Activated CD8-positive, alpha-beta memory T cell treated with anti-CD3 and anti-CD28 coated beads for 24 hours (primary cell): Measurements from ENCODE around the gene GHRHR.

ENCODE experiments used
- DNase-seq: peaks from one replicate; pipeline ENCODE4 v3.0.0-alpha.2; 2020

Gene GHRHR

DNA sequence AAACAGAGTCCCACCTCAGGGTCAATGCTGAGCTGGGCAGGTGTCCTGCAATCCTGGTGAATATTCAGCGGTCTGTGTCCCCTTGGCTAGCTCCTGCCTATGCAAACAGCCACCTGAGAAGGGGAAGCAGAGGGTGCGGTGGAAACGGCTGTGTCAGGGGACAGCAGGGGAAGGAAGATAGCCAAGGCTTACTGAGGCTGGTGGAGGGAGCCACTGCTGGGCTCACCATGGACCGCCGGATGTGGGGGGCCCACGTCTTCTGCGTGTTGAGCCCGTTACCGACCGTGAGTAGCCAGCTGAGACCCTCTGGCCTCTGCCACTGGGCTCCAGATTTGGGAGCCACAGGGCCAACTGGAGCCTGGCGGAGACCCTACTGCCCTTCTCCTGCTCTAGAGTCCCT lies at the start of gene GHRHR:
TSS of gene GHRHR (plus strand) at position 112 of the 400 bp plus-strand sequence. CDS start at position 228, 116 bp downstream.
- no peak for DNase-seq

GRCh38 chr7:30914596-30914995 lies 49.2 kb upstream of the GHRHR start:
- no peak for DNase-seq

GRCh38 chr7:30915005-30915601 lies 48.6 kb upstream of the GHRHR start:
- DNase-seq, result no peak

- DNase-seq, result no peak
Measured at GRCh38 chr7:30915751-30916150, 48.0 kb upstream of the GHRHR start.

GRCh38 chr7:30916255-30916654 lies 47.5 kb upstream of the GHRHR start:
- no peak for DNase-seq

GRCh38 chr7:30916767-30917166 lies 47.0 kb upstream of the GHRHR start:
- no peak for DNase-seq

DNA sequence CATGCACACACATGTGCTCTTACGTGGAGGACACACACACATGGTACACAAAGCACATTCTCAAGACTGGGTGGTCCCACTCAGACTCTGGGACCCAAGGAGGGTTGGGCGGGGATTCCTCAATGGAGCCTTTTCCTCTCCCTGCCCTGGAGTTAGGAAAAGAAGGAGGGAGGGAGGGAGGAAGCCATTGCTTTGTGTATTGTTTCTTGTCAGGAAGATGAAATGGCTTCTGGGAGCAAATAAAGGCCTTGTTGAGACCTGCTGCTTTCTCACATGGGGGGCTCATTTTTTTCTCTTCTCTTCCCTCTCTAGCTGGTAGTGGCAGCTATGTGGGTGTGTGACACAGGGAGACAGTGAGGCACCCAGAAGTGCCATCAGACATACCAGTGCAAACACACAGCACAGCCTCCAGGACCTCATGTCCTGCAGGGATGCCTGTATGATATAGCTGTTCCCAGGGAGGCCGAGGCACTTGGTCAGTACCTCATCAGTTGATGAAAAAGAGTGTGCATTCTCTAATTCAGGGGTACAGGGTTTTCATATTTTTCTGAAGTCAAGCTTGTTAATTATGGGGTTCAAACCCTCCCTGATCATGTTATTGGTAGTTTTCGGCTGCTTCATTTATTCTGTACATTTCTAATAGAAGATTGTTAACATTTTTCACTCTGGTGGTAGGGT lies 46.4 kb upstream of the GHRHR start:
- no peak for DNase-seq

GRCh38 chr7:30918676-30919075 lies 45.1 kb upstream of the GHRHR start:
- DNase-seq, result no peak

DNA sequence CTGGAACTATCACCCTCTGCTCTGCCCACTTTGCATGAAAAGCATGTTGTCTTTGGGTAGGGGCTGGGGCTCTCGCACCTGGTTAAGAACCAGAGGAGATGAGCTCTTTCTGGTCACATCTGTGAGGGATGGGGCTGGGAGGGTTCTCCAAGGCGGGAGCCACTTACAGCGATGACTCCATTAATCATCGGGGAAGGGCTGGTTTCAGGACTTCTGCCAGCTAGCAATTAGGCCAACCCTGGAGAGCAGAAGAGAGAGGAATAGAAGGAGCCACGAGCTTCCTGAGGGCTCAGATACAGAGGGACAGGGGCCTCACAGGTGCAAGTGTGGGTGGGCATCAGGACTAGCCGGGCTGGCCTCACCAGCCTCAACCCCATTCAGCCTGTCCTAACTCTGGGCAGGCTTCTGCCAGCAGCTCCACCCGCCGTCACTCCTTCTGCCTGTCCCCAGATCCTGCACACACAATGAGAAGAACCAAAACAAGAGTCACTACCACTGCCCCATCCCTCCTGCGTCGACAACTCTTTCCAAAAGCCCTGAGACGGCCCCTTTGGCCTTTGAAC lies 43.7 kb upstream of the GHRHR start:
- DNase-seq, result no peak

- no peak for DNase-seq
Measured at GRCh38 chr7:30920584-30921539, 42.9 kb upstream of the GHRHR start.

- no peak for DNase-seq
Measured at GRCh38 chr7:30921540-30922401, 42.0 kb upstream of the GHRHR start.

DNA sequence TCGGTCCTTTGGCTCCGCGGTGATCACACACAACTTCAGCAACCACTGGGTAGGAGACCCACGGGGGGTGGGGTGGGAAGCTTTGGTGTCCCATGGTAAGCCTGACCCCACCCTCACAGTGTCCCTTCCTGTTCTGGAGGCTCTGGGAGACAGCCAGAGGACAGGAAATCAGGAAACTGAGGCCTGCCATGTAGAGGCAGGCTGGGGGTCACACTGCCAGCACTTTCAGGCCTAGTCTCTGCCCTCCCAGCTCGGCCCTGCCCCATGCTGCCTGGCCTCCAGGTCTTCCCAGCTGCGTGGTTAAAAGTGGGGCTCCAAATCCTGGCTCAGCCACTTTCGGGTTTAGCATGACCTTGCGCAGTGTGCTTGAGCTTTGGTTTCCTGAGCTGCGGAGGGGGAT lies 41.2 kb upstream of the GHRHR start:
- DNase-seq, result peak; percentile 30

GRCh38 chr7:30923009-30923773 lies 40.6 kb upstream of the GHRHR start:
- peak; percentile 42 for DNase-seq

GRCh38 chr7:30923774-30924413 lies 39.9 kb upstream of the GHRHR start:
- DNase-seq, result peak; percentile 17

DNA sequence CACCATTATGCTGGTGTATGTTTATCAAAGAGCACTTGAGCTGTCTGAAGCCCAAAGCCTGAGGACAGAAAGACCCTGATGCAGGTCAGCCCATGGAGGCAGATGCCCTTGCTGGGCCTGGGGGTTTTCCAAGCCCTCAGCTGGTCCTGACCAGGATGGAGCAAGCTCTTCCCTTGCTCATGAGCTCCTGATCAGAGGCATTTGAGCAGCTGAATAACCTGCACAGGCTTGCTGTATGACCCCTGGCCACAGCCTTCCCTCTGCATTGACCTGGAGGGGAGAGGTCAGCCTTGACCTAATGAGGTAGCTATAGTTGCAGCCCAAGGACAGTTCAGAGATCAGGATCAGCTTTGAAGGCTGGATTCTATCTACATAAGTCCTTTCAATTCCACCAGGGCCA lies 39.1 kb upstream of the GHRHR start:
- DNase-seq, result peak; percentile 33

GRCh38 chr7:30925117-30925516 lies 38.6 kb upstream of the GHRHR start:
- DNase-seq, result peak; percentile 38

DNA sequence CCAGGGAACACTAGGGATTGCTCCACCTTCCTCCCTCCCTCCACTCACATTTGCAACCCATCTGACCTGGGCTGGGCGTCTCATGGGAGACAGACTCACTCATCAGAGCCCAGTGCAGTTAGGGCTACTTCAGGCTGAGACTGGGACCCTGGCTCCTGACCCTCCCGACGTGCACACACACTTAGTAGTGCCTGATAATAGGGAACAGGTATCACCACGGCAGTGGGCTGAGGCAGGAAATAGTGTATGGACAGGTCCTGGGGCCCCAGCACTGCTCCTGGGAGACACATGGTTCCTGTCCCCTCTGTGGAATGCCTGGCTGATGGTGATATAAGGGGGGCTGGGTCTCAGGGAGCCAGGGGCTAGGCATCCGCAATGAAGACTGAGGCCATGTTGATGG lies 37.8 kb upstream of the GHRHR start:
- DNase-seq, result peak; percentile 35

GRCh38 chr7:30926313-30926712 lies 37.4 kb upstream of the GHRHR start:
- DNase-seq, result no peak

DNA sequence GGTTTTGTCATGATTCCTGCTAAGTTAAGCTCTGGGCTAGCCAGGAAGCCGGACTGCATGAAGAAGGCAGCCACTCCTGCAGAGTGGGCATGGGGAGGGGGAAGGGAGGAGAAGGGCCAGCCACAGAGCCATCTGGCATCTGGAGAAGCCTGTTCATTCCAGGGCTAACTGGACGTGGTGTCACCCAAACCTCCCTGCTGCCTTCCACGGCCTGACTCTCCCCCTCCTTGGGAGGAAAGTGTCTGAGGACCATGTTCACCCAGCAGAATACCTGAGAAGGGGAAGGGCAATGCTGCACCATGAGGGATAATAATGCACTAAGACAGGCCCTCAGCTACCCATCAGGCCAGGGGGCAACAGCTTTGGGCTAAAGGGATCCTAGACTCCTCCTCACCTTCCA lies 36.7 kb upstream of the GHRHR start:
- DNase-seq, result peak; percentile 32

DNA sequence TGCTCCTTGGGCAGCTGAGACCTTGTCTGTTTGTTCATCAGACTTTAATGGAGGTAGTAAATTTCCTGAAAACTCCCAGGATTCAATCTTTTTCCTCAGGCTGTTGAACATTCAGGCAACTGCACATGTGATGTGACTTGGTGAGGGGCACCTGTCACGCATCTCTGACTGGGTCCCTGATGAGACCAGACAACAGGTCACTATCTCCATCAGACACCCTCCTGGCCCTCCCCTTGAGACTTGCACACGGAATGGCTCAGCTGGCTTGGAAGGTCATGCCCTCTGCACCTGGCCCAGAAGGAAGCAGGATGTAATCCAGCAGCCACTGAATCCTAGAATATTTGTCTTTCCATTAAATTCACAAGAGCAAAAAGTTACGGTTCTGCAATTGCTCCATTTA lies 36.2 kb upstream of the GHRHR start:
- no peak for DNase-seq

- DNase-seq, result no peak
Measured at GRCh38 chr7:30928254-30928872, 35.4 kb upstream of the GHRHR start.
